CD4-positive, alpha-beta T cell (primary cell): ENCODE results near the gene RANGAP1. TPM values are rescaled to one million over a fixed set of nuclear protein-coding genes. Genes with fewer than 3 reads are reported as not detected.

ENCODE experiments used
- ATAC-seq: fragments of 200-7000 bp; cut with Tn5 transposase; one replicate; pipeline ENCODE4 v1.10.0; 2022; ENCODE audit warnings: mild to moderate bottlenecking; ENCODE audit not compliant: poor library complexity
- CTCF ChIA-PET: fragments of 350-600 bp; sonication (Branson Sonifier 250); formaldehyde crosslinking; loops from one replicate; lab custom pipeline; 2021; ENCODE audit warnings: antibody characterized with exemption, inconsistent platforms; lab: Charles Lee
- POLR2A ChIA-PET: fragments of 350-600 bp; sonication (Branson Sonifier 250); formaldehyde crosslinking; loops from one replicate; lab custom pipeline; 2021; ENCODE audit warnings: antibody characterized with exemption, inconsistent platforms; lab: Charles Lee
- DNase-seq, 14 experiments: peaks; one replicate each; pipeline ENCODE4 v3.0.0-alpha.2; 2013 to 2020; ENCODE audit warnings: mixed read lengths in 2 of 14
- H3K27ac ChIP-seq, 2 donors: one replicate each; pipeline versions ENCODE4 v1.5.1 to v1.7.0; 2013; ENCODE audit warnings: low read length in 2 of 2, low read depth in 1 of 2, mild to moderate bottlenecking in 1 of 2
- H3K27me3 ChIP-seq, 2 experiments: 1 replicate in 1 of 2; 2 replicates in 1 of 2; pipeline versions ENCODE4 v1.6.1 to v1.7.0; 2013; ENCODE audit warnings: low read length in 2 of 2, control low read depth in 1 of 2, mild to moderate bottlenecking in 1 of 2, moderate library complexity in 1 of 2; ENCODE audit not compliant: insufficient read depth in 2 of 2, control insufficient read depth in 1 of 2
- H3K36me3 ChIP-seq: one replicate; pipeline ENCODE4 v1.6.1; 2013; ENCODE audit warnings: low read length, control low read depth; ENCODE audit not compliant: insufficient read depth
- H3K4me1 ChIP-seq: one replicate; pipeline ENCODE4 v1.6.1; 2013; ENCODE audit warnings: low read length, control low read depth; ENCODE audit not compliant: insufficient read depth
- H3K4me3 ChIP-seq: one replicate; pipeline ENCODE4 v1.5.1; 2013; ENCODE audit warnings: mild to moderate bottlenecking, low read length, moderate library complexity
- H3K9me3 ChIP-seq, 2 experiments: 1 replicate in 1 of 2; 2 replicates in 1 of 2; pipeline versions ENCODE4 v1.6.1 to v1.7.0; 2013; ENCODE audit warnings: low read length in 2 of 2, mild to moderate bottlenecking in 2 of 2, control low read depth in 1 of 2, moderate library complexity in 1 of 2; ENCODE audit not compliant: control insufficient read depth in 1 of 2, insufficient read depth in 1 of 2
- H3K27ac Mint-ChIP-seq: one replicate; pipeline ENCODE4 v1.8.0; 2020; ENCODE audit warnings: mixed read lengths
- H3K27me3 Mint-ChIP-seq: one replicate; pipeline ENCODE4 v1.8.0; 2021; ENCODE audit warnings: mixed read lengths
- H3K36me3 Mint-ChIP-seq: one replicate; pipeline ENCODE4 v1.8.0; 2021; ENCODE audit warnings: low read depth, mixed read lengths
- H3K4me1 Mint-ChIP-seq: one replicate; pipeline ENCODE4 v1.8.0; 2021; ENCODE audit warnings: low read depth, mixed read lengths
- H3K4me3 Mint-ChIP-seq: one replicate; pipeline ENCODE4 v1.8.0; 2020; ENCODE audit warnings: mild to moderate bottlenecking, mixed read lengths
- H3K9me3 Mint-ChIP-seq: one replicate; pipeline ENCODE4 v1.8.0; 2020; ENCODE audit warnings: mixed read lengths
- CTCF ChIP-seq: fragments of 200-600 bp; IDR thresholded peaks from one replicate; pipeline ENCODE4 v1.8.0; 2022; ENCODE audit warnings: antibody characterized with exemption, mild to moderate bottlenecking
- intact Hi-C, 2 experiments: fragments of 100-400 bp; cut with DNase I in 1 of 2; cut with micrococcal nuclease in 1 of 2; formaldehyde crosslinking; loops; one replicate each; pipeline versions ENCODE4 v1.15.1 to v1.9.0; 2023 to 2025; cut with DNase I, micrococcal nuclease
- total RNA-seq, 174 experiments: library from RNA in 2 of 174; stranded (reverse) in 2 of 174; gene quantifications; one replicate each; pipeline ENCODE4 v1.2.3 and lab custom pipeline; 2021 to 2026

The RANGAP1 gene
- total RNA-seq, 2 experiments from 2014 or later = 163 to 172 TPM

GRCh38 chr22:41223535-41223934, 62.5 kb downstream of the RANGAP1 start:
- Mint-ChIP-seq H3K4me3 (no peak overlapping the region), H3K4me1 (no peaks in the 10 kb centered on the region), H3K27me3 (no peaks in the 10 kb centered on the region), H3K36me3 (peaks cover 73% of the 10 kb centered on the region), H3K9me3 (no peaks in the 10 kb centered on the region), H3K27ac (no peak overlapping the region)
- Histone ChIP-seq H3K36me3 (peaks cover 88% of the 10 kb centered on the region), H3K27ac (no peak overlapping the region), H3K9me3 (no peaks in the 10 kb centered on the region), H3K4me3 (no peak overlapping the region), H3K4me1 (no peaks in the 10 kb centered on the region), H3K27me3 (no peaks in the 10 kb centered on the region)
- ChIA-PET POLR2A (no interaction called here), CTCF (no interaction called here)
- intact Hi-C loops = no loop called here
- no peak for ATAC-seq
- no peak for DNase-seq
- no peak for TF ChIP-seq CTCF

GRCh38 chr22:41222846-41223507, 63.0 kb downstream of the RANGAP1 start:
- TF ChIP-seq CTCF = no peak
- H3K9me3 ChIP-seq = no peaks in the 10 kb centered on the region
- Mint-ChIP-seq H3K27me3 (no peaks in the 10 kb centered on the region), H3K4me1 (peaks cover 2% of the 10 kb centered on the region), H3K9me3 (no peaks in the 10 kb centered on the region), H3K4me3 (no peak overlapping the region), H3K27ac (no peak overlapping the region), H3K36me3 (peaks cover 75% of the 10 kb centered on the region)
- ChIA-PET CTCF (no interaction called here), POLR2A (no interaction called here)
- peaks cover 3% of the 10 kb centered on the region for H3K4me1 ChIP-seq
- H3K4me3 ChIP-seq = no peak overlapping the region
- H3K36me3 ChIP-seq = peaks cover 84% of the 10 kb centered on the region
- H3K27ac ChIP-seq = no peak overlapping the region
- intact Hi-C loops = no loop called here
- H3K27me3 ChIP-seq = no peaks in the 10 kb centered on the region
- ATAC-seq (no peak), DNase-seq (no peak)

GRCh38 chr22:41217553-41218157, 68.3 kb downstream of the RANGAP1 start:
- peak overlapping the region; percentile 42 for H3K27ac Mint-ChIP-seq
- CTCF ChIA-PET = interaction anchor here (2.0 kb wide), 1 partner anchor 20 kb away, joined by 7 read pairs; no protein-coding TSS in a partner anchor

More at GRCh38 chr22:41217553-41218157, 68.3 kb downstream of the RANGAP1 start:
- peaks cover 58% of the 10 kb centered on the region for H3K36me3 ChIP-seq
- peak in 6 of 14 experiments; percentile 11 to 70 (median 46) for DNase-seq
- no peak overlapping the region for H3K27ac ChIP-seq
- intact Hi-C loops = no loop called here
- peak overlapping the region; percentile 42 for H3K4me3 Mint-ChIP-seq
- ATAC-seq = peak; percentile 100
- POLR2A ChIA-PET = interaction anchor here (3.3 kb wide), 1 partner anchor 20 kb away, joined by 14 read pairs; no protein-coding TSS in a partner anchor
- H3K4me3 ChIP-seq = peak overlapping the region; percentile 17
- no peaks in the 10 kb centered on the region for H3K9me3 Mint-ChIP-seq
- TF ChIP-seq CTCF = no peak
- H3K36me3 Mint-ChIP-seq = peaks cover 62% of the 10 kb centered on the region
- H3K4me1 ChIP-seq = peaks cover 22% of the 10 kb centered on the region
- H3K9me3 ChIP-seq = no peaks in the 10 kb centered on the region
- H3K4me1 Mint-ChIP-seq = peaks cover 10% of the 10 kb centered on the region
- no peaks in the 10 kb centered on the region for H3K27me3 ChIP-seq
- no peaks in the 10 kb centered on the region for H3K27me3 Mint-ChIP-seq
